Fibroblast of skin of left biceps (primary cell): ENCODE measurements around the gene GPR68.
"Not testable (repeated sequence)": the region's sequence is repeated elsewhere in the genome, so short reads cannot be mapped to it uniquely, and the experiment has no call there.

ENCODE experiments used
- DNase-seq, 2 experiments: peaks; one replicate each; pipeline ENCODE4 v3.0.0-alpha.2; 2013; ENCODE audit warnings: low read depth in 2 of 2

Gene GPR68

GRCh38 chr14:91229005-91229382 is 15.5 kb downstream of the GPR68 start:
- DNase-seq: no peak

GRCh38 chr14:91228112-91229004 is 16.1 kb downstream of the GPR68 start:
- no peak for DNase-seq

GRCh38 chr14:91227183-91227628 is 17.3 kb downstream of the GPR68 start:
- no peak for DNase-seq

DNA sequence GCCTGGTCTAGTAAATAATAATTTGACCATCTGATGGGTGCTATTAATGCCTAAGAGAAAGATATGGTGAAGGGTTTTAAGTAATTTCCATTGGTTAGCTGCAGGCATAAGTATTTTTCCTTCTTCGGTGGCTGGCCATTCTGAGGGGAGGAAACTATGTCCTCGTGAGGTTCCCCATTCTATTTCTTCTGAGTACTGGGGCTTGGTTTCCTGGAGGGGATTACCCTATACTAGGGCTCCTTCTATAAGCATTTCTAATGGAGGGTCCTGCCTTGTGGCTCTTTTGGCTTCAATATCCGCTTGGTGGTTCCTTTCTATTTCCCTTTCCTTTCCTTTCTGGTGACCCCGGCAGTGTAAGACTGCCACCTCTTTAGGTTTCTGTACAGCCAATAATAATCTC is 18.1 kb downstream of the GPR68 start:
- not testable (repeated sequence) for DNase-seq

DNA sequence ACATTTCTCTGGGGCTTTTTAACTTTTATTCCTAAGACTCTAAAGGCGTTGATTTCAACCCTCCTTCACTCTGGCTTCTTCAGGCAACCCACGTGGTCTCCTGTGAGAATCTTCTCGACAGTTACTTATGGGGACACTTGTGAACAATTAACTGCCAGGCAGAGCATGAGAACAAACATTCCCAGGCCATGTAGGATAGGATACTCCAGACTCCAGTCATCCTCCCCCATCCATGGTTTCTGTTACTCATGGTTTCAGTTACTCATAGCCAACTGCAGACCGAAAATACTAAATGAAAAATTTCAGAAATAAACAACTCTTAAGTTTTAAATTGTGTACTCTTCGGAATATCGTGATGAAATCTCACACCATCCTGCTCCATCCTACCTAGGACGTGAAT is 19.5 kb downstream of the GPR68 start:
- no peak for DNase-seq

- DNase-seq: no peak
These were observed 21.3 kb downstream of the GPR68 start for GRCh38 chr14:91223028-91223783.

GRCh38 chr14:91221270-91221669 is 23.2 kb downstream of the GPR68 start:
- no peak for DNase-seq

DNA sequence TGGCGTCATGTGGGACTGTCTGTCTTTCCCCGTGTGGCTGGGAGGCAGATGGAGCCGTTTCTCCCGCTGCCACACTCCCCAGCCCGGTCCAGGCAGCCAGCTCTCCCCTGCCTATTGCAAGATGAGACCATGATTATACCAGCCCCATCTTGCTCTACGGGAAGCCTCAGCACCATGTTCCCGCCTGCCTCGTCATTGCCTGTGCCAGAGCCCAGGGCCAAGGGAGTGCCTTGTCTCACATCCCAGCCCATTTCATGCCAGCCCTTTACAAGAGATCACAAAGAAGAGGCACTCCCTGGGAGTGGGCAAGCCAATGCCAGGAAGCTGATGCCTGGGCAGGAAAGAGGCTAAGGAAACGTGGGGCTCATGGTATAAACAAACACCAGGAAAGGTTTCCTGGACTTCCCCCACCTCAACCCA is 23.9 kb downstream of the GPR68 start:
- DNase-seq: no peak

- no peak for DNase-seq
These were observed 24.8 kb downstream of the GPR68 start for GRCh38 chr14:91219517-91220389.

DNA sequence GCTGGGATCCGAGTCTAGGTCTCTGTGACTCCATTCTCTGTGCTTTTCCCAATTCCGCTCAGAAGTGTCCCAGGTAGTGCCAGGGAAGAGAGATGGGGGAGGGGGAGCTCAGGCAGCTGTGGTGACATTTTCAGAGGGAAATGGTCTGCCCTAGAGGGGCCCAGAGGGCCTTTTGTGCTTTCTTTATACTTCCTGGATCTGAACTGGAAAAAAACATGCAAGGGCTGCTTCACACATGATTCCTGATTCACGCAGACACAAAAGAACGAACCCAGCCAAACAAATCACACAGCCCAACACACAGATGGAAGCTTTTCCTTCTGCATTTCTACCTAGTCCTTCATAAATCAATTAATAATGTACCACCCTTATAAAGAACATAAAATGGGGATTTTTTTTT is 26.5 kb downstream of the GPR68 start:
- DNase-seq: no peak

- DNase-seq: no peak
These were observed 27.7 kb downstream of the GPR68 start for GRCh38 chr14:91216731-91217226.

DNA sequence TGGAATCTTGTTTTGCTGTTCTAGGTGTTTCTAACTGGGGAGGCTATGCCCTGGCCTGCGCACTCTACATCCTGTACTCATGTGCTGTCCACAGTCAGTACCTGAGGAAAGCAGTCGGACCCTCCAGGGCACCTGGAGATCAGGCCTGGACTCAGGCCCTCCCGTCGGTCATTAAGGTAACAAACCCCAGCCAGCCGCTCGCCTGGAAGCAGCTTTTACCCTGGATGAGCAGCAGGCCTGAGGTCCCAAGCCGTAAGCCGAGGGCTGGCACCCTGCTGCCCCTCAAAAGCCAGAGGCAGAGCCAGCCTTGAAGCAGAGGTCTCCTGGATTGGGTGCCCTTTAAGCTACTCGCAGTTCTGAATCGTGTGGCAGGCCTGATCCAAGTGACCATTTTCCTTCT is 29.1 kb downstream of the GPR68 start:
- DNase-seq: no peak

- DNase-seq: no peak
These were observed 30.2 kb downstream of the GPR68 start for GRCh38 chr14:91214306-91214705.

DNA sequence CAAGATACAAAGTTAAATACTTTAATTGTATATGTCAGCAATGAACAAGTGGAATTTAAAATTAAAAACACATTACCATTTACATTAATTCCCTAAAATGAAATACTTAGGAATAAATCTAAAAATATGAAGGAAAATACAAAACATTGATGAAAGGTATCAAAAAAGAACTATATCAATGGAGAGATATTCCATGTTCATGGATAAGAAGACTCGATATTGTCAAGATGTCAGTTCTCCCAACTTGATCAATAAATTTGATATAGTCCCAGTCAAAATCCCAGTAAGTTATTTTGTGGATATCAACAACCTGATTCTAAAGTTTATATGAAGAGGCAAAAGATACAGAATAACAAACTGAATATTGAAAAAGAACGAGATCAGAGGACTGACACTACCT is 33.5 kb downstream of the GPR68 start:
- no peak for DNase-seq

- no peak for DNase-seq
These were observed 37.5 kb downstream of the GPR68 start for GRCh38 chr14:91207008-91207407.

DNA sequence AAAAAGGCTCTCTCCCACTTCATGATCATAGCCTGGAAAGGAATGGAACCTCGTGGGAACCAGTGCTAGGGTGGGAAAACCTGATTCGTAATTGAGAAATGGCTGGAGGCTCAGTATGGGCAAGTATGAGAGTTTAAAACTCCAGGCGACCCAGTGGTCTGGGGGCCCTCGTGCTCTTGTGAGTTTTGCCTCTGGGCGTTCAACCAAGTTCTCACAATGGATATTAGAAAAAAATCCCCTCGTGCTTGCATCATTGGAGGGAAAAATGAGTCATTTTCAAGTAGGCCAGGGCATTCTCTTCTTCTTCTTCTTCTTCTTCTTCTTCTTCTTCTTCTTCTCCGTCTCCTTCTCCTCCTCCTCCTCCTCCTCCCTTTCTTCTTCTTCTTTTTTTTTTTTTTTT is 39.0 kb downstream of the GPR68 start:
- DNase-seq: no peak

DNA sequence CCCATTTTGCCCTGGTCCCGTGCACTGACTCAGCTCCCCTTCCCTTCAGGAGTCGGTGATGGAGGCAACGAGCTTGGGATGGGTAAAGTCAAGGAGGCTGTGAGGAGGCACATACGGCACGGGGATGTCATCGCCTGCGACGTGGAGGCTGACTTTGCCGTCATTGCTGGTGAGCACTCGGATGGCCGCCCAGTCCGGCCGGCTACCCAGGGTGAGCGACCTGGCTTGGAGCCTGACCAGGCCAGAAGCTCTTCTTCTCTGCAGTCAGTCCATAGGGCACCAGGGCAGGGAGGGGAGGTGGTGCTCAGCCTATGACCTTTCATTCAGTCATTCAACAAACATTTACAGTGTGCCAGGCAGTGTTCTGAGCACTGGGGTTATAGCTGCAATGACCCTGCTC is 39.8 kb downstream of the GPR68 start:
- no peak for DNase-seq

DNA sequence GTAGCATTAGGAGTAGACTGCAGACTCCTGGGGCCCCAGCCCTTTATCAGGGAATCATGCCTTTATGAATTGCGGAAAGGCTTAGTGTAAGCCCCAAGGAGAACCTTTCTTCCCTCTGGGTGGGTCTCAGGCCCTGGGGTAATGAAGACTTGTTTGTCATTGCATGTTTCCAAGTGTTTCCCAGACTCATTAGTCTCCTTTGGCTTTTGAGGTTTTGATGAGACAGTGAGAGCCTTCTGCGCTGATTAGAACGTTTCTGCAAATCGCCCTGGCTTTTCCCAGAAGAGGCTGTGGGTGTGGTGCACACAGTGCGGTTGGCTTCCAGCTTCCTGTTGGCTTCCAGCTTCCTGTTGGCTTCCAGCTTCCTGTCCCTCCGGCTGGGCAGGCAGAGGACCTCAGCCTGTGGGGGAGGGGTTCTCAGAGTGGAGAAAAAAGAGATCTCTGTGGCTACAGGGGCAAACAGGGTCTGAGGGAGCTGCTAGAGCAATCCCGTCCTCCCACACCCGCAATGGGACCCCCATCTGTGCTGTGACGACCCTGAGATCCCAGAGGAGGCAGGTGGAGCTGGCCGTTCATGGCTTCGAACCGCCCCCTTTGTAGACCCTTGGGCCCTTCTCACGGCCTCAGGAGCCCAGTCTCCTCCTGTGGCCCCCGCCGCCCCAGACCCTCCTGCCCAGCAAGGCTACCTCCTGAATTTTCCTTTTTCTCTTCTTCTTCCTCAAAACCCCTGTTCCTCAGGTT is 42.1 kb downstream of the GPR68 start:
- no peak for DNase-seq

GRCh38 chr14:91200802-91201201 is 43.7 kb downstream of the GPR68 start:
- not testable (repeated sequence) for DNase-seq

DNA sequence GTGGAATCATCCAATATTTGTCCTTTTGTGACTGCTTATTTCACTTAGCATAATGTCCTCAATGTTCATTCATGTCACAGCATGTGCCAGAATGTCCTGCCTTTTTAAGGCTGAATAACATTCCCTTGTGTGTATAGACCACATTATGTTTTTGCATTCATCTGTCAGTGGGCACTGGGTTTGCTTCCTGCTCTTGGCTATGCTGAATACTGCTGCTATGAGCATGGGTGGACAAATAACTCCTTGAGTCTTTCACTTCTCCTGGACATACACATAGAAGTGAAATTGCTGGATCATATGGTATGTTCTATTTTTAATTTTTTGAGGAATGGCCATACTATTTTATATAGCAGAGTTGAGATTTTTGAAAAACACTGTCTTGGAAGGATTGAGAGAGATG is 46.9 kb downstream of the GPR68 start:
- DNase-seq: no peak

DNA sequence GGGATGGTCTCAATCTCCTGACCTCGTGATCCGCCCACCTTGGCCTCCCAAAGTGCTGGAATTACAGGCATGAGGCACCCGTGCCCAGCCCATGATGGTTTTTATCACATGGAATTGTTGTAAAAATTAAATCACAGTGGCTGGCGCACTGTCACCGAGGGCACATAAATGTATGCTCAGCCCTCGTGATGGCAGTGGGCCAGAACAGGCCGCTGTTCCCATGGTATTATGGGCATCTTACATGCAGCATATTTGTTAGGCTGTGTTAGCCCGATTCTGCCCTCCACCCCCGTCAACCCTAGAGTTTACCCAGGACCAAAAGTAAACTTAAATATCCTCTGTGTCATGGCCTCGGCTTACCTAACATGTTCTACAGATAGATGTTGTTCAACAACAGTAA is 48.6 kb downstream of the GPR68 start:
- DNase-seq: no peak
